ENCODE measurements around the gene FHAD1. TPM values are rescaled to one million over a fixed set of nuclear protein-coding genes. Genes with fewer than 3 reads are reported as not detected.

The FHAD1 gene
- total RNA-seq, 1 donor from 2014 or later = 2.1 TPM

DNA sequence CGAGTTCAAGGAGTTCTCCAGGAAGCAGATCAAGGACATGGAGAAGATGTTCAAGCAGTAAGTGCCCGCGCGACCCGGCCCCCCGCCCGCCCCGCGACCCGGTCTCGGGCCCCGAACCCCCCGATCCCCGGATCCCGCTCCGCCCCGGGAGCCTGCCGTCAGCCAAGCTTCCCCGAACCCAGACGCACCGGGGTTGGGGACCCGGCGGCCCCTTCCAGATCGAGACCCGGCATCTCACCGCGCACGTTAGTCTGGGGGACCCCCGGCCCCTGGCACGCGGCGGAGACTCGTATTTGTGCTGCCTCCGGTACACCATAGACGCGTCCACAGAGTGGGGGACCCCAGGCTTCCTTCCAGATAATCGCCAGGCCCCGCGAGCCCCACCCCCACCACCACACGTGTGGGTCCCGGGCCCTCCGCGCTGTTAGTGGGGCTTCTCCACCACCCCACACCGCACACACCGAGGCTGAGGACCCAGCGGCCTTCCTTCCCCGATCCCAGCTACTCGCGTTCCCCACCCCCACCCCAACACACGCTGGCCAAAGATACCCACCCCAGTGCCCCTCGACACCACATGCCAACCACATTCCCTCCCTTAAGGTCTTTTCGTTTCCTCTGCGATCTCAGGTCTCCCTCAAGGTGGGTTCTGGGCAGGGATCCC, 163.3 kb downstream of the FHAD1 start:
- no peak overlapping the region for H3K27ac ChIP-seq (ENCODE audit: low read depth, low read length)
- H3K36me3 ChIP-seq (ENCODE audit: control insufficient read depth in 3 of 3, insufficient read depth in 3 of 3, low read length in 3 of 3) = no peaks in the 10 kb centered on the region
- H3K27me3 ChIP-seq (ENCODE audit: control insufficient read depth in 3 of 3, insufficient read depth in 3 of 3, low read length in 3 of 3) = peaks cover 6 to 18% (median 14%) of the 10 kb centered on the region in 3 donors
- peak overlapping the region; percentile 67 to 70 (median 70) for H3K4me3 ChIP-seq (ENCODE audit: low read length in 3 of 3)
- peaks cover 21 to 39% (median 24%) of the 10 kb centered on the region in 3 donors for H3K4me1 ChIP-seq (ENCODE audit: control insufficient read depth in 3 of 3, insufficient read depth in 3 of 3, low read length in 3 of 3)
- no peaks in the 10 kb centered on the region for H3K9me3 ChIP-seq (ENCODE audit: control insufficient read depth in 3 of 3, low read length in 3 of 3)
- H3K9ac ChIP-seq (ENCODE audit: low read depth in 1 of 3, low read length in 3 of 3) = peak overlapping the region; percentile 53 to 70 (median 69)

DNA sequence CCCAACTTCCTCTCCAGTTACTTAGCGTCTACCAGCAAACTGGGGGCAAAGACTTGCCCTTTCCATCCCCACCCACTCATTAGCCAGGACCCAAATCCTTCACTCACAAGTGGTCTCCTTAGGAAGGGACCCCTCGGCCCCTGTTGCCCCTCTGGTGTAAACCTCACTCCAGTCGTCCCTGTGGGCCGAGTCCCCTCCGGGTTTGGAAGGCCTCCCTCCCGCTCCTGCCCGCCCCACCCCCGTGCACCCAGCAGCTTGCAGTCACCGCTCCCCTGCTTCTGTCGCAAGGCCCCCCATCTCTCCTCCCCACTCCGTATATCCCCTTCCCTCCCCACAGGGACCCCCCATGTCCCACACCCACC, 163.8 kb downstream of the FHAD1 start:
- Histone ChIP-seq H3K4me1 (ENCODE audit: control insufficient read depth in 3 of 3, insufficient read depth in 3 of 3, low read length in 3 of 3) (peaks cover 22 to 42% (median 26%) of the 10 kb centered on the region in 3 donors), H3K27ac (ENCODE audit: low read depth, low read length) (no peak overlapping the region), H3K9ac (ENCODE audit: low read depth in 1 of 3, low read length in 3 of 3) (peak overlapping the region; percentile 53 to 70 (median 60))

DNA sequence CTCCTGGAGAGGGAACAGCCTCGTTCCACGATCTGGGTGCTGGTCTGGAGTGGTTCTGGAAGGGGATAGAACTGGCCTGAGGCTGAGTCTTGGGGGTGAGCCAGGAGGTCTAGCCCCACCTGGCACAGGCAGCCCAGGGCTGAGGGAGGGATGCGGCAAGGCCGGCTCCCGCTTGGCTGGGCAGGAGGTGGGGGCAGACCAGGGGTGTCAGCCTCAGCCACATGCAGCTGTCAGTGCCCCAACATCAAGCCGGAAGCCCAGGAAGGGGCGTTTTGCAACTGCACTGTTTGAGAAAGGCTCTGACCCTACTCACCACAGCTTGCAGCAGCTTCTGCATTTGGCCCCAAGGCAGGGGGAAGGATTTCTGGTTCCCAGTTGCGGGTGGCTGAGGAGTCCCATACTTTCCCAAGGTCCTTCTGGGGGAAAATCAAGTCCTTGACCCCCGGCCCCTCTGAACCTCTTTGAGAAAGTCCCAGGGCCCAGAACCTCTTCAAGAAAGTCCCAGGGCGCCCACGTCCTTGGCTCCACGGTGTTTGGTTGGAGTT, 164.6 kb downstream of the FHAD1 start:
- peaks cover 6 to 18% (median 14%) of the 10 kb centered on the region in 3 donors for H3K27me3 ChIP-seq (ENCODE audit: control insufficient read depth in 3 of 3, insufficient read depth in 3 of 3, low read length in 3 of 3)
- peak overlapping the region; percentile 25 for H3K27ac ChIP-seq (ENCODE audit: low read depth, low read length)
- H3K4me1 ChIP-seq (ENCODE audit: control insufficient read depth in 3 of 3, insufficient read depth in 3 of 3, low read length in 3 of 3) = peaks cover 29 to 48% (median 32%) of the 10 kb centered on the region in 3 donors
- no peaks in the 10 kb centered on the region for H3K9me3 ChIP-seq (ENCODE audit: control insufficient read depth in 3 of 3, low read length in 3 of 3)
- peak overlapping the region; percentile 45 to 70 (median 52) for H3K4me3 ChIP-seq (ENCODE audit: low read length in 3 of 3)
- H3K36me3 ChIP-seq (ENCODE audit: control insufficient read depth in 3 of 3, insufficient read depth in 3 of 3, low read length in 3 of 3) = no peaks in the 10 kb centered on the region
- H3K9ac ChIP-seq (ENCODE audit: low read depth in 1 of 3, low read length in 3 of 3) = peak overlapping the region in 2 of 3 donors; percentile 45

More for the DNA sequence above, 163.8 kb downstream of the FHAD1 start:
- Histone ChIP-seq H3K9me3 (ENCODE audit: control insufficient read depth in 3 of 3, low read length in 3 of 3) (no peaks in the 10 kb centered on the region), H3K27me3 (ENCODE audit: control insufficient read depth in 3 of 3, insufficient read depth in 3 of 3, low read length in 3 of 3) (peaks cover 6 to 18% (median 14%) of the 10 kb centered on the region in 3 donors), H3K4me3 (ENCODE audit: low read length in 3 of 3) (peak overlapping the region; percentile 67 to 70 (median 70)), H3K36me3 (ENCODE audit: control insufficient read depth in 3 of 3, insufficient read depth in 3 of 3, low read length in 3 of 3) (no peaks in the 10 kb centered on the region)

DNA sequence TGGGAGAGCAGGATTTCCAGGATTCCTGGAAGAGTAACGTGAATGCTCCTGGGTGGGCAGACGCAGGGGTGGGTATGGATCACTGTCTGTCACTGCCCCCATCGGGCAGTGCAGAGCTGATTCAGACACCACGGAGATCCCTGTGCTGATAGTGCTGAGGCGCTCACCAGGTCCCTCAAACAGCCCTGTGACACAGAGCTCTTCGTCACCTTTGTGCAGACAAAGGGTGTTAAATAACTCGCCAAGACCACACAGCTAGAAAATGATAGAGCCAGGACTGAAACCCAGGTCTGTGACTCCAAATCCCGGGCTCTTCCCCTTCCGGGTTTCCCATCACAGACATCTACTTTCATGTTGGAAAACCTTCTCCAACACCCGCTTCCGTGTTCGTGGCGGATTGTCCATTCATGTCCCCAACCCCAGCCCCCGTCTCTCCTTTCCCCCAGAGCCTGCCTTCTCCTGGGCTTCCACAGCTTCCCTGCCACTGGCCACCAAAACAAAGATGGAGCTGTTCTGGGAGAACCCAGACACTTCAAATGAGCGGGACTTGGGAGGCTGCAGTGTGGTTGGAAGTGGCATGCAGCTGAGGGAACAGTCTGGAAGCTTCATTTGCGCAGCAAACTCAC, 165.3 kb downstream of the FHAD1 start:
- no peak overlapping the region for H3K27ac ChIP-seq (ENCODE audit: low read depth, low read length)
- peaks cover 25 to 49% (median 34%) of the 10 kb centered on the region in 3 donors for H3K4me1 ChIP-seq (ENCODE audit: control insufficient read depth in 3 of 3, insufficient read depth in 3 of 3, low read length in 3 of 3)
- no peak overlapping the region for H3K9ac ChIP-seq (ENCODE audit: low read depth in 1 of 3, low read length in 3 of 3)
- H3K4me3 ChIP-seq (ENCODE audit: low read length in 3 of 3) = no peak overlapping the region
- H3K9me3 ChIP-seq (ENCODE audit: control insufficient read depth in 3 of 3, low read length in 3 of 3) = no peaks in the 10 kb centered on the region
- H3K36me3 ChIP-seq (ENCODE audit: control insufficient read depth in 3 of 3, insufficient read depth in 3 of 3, low read length in 3 of 3) = no peaks in the 10 kb centered on the region
- peaks cover 6 to 18% (median 14%) of the 10 kb centered on the region in 3 donors for H3K27me3 ChIP-seq (ENCODE audit: control insufficient read depth in 3 of 3, insufficient read depth in 3 of 3, low read length in 3 of 3)

DNA sequence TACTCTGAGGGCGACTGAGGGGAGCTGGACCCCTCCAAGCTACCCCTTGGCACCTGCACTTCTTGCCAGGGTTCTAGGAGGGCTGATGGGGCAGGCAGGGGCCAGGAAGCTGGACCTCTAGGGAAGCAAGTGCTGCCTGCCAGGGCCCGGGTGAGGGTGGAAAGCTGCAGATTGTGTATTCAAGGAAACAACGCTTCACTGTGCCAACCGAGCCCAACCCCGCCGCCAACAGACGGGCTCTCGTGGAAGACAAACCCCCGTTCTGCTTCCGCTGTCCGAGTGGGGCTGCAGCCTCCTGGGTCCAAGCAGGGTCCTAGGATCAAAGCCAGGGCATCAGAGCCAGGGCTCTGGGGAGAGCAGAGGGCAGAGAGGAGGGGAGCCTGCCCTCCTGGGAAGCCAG, 165.8 kb downstream of the FHAD1 start:
- Histone ChIP-seq H3K4me3 (ENCODE audit: low read length in 3 of 3) (peak overlapping the region in 1 of 3 donors; percentile 13), H3K36me3 (ENCODE audit: control insufficient read depth in 3 of 3, insufficient read depth in 3 of 3, low read length in 3 of 3) (no peaks in the 10 kb centered on the region), H3K4me1 (ENCODE audit: control insufficient read depth in 3 of 3, insufficient read depth in 3 of 3, low read length in 3 of 3) (peaks cover 25 to 49% (median 36%) of the 10 kb centered on the region in 3 donors), H3K9ac (ENCODE audit: low read depth in 1 of 3, low read length in 3 of 3) (no peak overlapping the region), H3K27me3 (ENCODE audit: control insufficient read depth in 3 of 3, insufficient read depth in 3 of 3, low read length in 3 of 3) (peaks cover 6 to 18% (median 14%) of the 10 kb centered on the region in 3 donors), H3K27ac (ENCODE audit: low read depth, low read length) (no peak overlapping the region), H3K9me3 (ENCODE audit: control insufficient read depth in 3 of 3, low read length in 3 of 3) (no peaks in the 10 kb centered on the region)

DNA sequence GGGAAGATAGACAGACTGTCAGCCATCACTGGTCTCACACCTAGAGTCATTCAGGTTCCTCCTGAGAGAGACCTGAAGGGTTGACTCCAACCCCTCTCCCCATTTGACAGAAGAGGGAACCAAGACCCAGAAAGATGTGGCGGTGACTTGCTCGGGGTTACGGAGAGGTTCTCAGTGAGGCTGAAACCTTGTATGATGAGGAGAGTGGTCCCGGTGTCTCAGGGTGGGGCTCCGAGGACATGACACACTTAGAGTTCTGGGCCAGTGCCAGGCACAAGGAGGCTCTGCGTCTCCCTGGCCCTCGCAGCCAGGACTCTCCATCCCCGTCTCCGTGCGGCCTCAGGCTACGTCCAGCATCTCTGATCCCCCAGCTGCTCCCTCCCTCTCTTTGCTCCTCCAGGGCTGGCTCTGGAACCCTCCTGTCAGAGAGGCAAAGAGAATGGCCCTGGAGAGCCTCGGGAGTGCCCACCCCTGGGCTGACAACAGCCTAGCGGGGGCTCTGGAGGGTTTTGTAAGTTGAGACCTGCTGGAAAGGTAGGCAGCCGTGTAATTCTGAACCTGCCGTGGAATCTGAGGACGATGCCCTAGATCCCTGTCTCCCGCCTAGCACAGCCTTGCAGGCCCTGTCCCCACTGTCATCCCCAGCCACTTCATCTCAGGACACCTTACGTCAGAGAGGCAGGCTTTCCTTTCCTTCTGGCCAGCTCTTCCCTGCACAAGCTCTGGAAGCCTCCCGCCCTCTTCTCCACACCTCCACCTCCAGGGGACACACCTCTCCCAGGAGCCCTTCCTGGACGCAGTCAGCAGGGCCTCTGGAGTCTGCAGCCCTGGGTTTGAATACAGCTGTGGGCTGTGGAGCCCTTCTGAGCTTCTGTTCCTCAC, 166.8 kb downstream of the FHAD1 start:
- H3K4me3 ChIP-seq (ENCODE audit: low read length in 3 of 3) = no peak overlapping the region
- no peak overlapping the region for H3K27ac ChIP-seq (ENCODE audit: low read depth, low read length)
- H3K4me1 ChIP-seq (ENCODE audit: control insufficient read depth in 3 of 3, insufficient read depth in 3 of 3, low read length in 3 of 3) = peaks cover 21 to 52% (median 39%) of the 10 kb centered on the region in 3 donors
- H3K36me3 ChIP-seq (ENCODE audit: control insufficient read depth in 3 of 3, insufficient read depth in 3 of 3, low read length in 3 of 3) = no peaks in the 10 kb centered on the region
- no peak overlapping the region for H3K9ac ChIP-seq (ENCODE audit: low read depth in 1 of 3, low read length in 3 of 3)
- peaks cover 6 to 18% (median 14%) of the 10 kb centered on the region in 3 donors for H3K27me3 ChIP-seq (ENCODE audit: control insufficient read depth in 3 of 3, insufficient read depth in 3 of 3, low read length in 3 of 3)
- H3K9me3 ChIP-seq (ENCODE audit: control insufficient read depth in 3 of 3, low read length in 3 of 3) = no peaks in the 10 kb centered on the region

DNA sequence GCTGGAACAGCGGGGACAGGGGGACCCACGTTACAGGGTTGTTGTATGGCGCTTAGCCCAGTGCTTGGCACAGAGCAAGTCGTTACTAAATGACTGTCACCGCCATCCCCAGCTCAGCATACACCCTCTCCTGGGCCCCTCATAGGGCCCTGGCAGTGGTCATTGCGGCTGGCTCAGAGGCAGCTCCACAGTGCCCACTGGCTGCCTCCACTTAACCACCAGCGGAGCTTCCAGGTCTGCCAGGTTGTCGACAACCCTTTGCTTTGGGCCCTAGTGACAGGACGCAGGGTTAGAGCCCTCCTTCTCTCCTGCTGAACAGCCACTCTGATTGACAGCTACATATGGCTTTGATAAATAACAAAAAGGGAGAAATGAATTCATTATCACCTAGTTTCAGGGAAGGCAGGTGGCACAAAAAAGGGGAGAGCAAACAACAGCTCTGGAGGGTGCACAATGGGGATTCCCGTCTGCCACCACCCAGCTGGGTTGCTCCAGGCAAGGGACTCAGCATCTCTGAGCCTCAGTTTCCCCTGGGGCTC, 167.5 kb downstream of the FHAD1 start:
- H3K9ac ChIP-seq (ENCODE audit: low read depth in 1 of 3, low read length in 3 of 3) = no peak overlapping the region
- no peak overlapping the region for H3K4me3 ChIP-seq (ENCODE audit: low read length in 3 of 3)
- peaks cover 6 to 18% (median 14%) of the 10 kb centered on the region in 3 donors for H3K27me3 ChIP-seq (ENCODE audit: control insufficient read depth in 3 of 3, insufficient read depth in 3 of 3, low read length in 3 of 3)
- H3K4me1 ChIP-seq (ENCODE audit: control insufficient read depth in 3 of 3, insufficient read depth in 3 of 3, low read length in 3 of 3) = peaks cover 17 to 55% (median 38%) of the 10 kb centered on the region in 3 donors
- H3K9me3 ChIP-seq (ENCODE audit: control insufficient read depth in 3 of 3, low read length in 3 of 3) = no peaks in the 10 kb centered on the region
- H3K36me3 ChIP-seq (ENCODE audit: control insufficient read depth in 3 of 3, insufficient read depth in 3 of 3, low read length in 3 of 3) = no peaks in the 10 kb centered on the region
- H3K27ac ChIP-seq (ENCODE audit: low read depth, low read length) = no peak overlapping the region

DNA sequence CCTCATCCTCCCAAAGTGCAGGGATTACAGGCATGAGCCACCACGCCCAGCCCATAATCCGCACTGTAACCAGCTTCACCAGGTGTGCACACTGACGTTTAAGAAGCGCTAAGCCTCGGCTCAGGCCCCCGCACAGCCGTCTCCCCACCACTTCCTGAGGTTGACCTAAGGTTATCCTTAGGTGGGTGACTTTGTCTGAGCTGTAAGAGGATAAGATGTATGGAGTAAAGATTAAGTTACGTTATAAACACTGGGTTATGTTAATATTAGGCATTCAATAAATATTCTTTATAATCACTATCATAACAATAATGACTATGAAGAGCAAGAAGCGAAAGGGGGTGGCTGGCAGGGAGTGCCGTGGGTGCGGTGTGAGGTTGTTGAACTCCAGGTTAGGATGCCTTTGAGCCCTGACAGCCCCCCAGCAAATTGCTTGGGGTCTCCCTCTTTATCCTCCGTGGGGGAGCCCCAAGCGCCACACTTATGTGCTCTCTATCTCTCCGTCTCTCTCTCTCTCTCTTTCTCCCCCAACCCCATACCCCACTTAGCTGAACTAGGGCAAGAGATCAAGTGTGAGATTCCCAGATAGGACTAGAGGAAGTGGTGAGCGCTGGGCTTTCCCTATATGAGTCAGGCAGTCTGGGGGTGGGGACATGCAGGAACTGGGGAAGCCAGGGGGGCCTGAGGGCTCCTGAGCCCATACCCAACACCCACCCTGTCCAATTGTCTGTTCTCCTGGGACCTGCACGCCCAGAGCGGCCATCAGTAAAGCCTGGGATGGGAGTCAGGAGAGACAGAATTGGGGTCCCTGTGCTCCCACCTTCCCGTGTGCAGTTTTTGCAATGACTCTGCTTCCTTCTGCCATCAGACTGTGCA, 170.3 kb downstream of the FHAD1 start:
- peaks cover 0 to 8% (median 3%) of the 10 kb centered on the region in 3 donors for H3K27me3 ChIP-seq (ENCODE audit: control insufficient read depth in 3 of 3, insufficient read depth in 3 of 3, low read length in 3 of 3)
- no peaks in the 10 kb centered on the region for H3K36me3 ChIP-seq (ENCODE audit: control insufficient read depth in 3 of 3, insufficient read depth in 3 of 3, low read length in 3 of 3)
- no peak overlapping the region for H3K27ac ChIP-seq (ENCODE audit: low read depth, low read length)
- H3K9me3 ChIP-seq (ENCODE audit: control insufficient read depth in 3 of 3, low read length in 3 of 3) = no peaks in the 10 kb centered on the region
- H3K9ac ChIP-seq (ENCODE audit: low read depth in 1 of 3, low read length in 3 of 3) = no peak overlapping the region
- H3K4me1 ChIP-seq (ENCODE audit: control insufficient read depth in 3 of 3, insufficient read depth in 3 of 3, low read length in 3 of 3) = peaks cover 14 to 54% (median 31%) of the 10 kb centered on the region in 3 donors
- H3K4me3 ChIP-seq (ENCODE audit: low read length in 3 of 3) = no peak overlapping the region
